GM23248 (cell line): Measurements from ENCODE around the gene GSTM4. TPM values are rescaled to one million over a fixed set of nuclear protein-coding genes. Genes with fewer than 3 reads are reported as not detected.
"Not testable (repeated sequence)": the region's sequence is repeated elsewhere in the genome, so short reads cannot be mapped to it uniquely, and the experiment has no call there.

Experiments
- DNase-seq: peaks from one replicate; pipeline ENCODE4 v3.0.0-alpha.2; 2015
- H2AFZ ChIP-seq: fragments of 200-600 bp; sonication (generic); 2 replicates; pipeline ENCODE4 v1.6.1; 2016; ENCODE audit warnings: antibody characterized with exemption
- H3F3A ChIP-seq: fragments of 200-600 bp; sonication (generic); 2 replicates; pipeline ENCODE4 v1.6.1; 2016; ENCODE audit warnings: mild to moderate bottlenecking, antibody characterized with exemption, mixed run types; ENCODE audit not compliant: insufficient read depth
- H3K27ac ChIP-seq: fragments of 200-600 bp; sonication (generic); 2 replicates; pipeline ENCODE4 v1.5.1; 2016; ENCODE audit warnings: mild to moderate bottlenecking
- H3K27me3 ChIP-seq: fragments of 200-600 bp; sonication (generic); replicated peaks from 2 replicates; pipeline ENCODE4 v1.6.1; 2016; ENCODE audit warnings: mild to moderate bottlenecking; ENCODE audit not compliant: insufficient read depth
- H3K36me3 ChIP-seq: fragments of 200-600 bp; sonication (generic); 2 replicates; pipeline ENCODE4 v1.6.1; 2016; ENCODE audit warnings: low read depth, mild to moderate bottlenecking
- H3K4me1 ChIP-seq: fragments of 200-600 bp; sonication (generic); 2 replicates; pipeline ENCODE4 v1.6.1; 2016; ENCODE audit warnings: mild to moderate bottlenecking; ENCODE audit not compliant: insufficient read depth
- H3K4me2 ChIP-seq: fragments of 200-600 bp; sonication (generic); one replicate; pipeline ENCODE4 v1.6.1; 2016; ENCODE audit warnings: mild to moderate bottlenecking; ENCODE audit not compliant: unreplicated experiment
- H3K4me3 ChIP-seq: fragments of 200-600 bp; sonication (generic); 2 replicates; pipeline ENCODE4 v1.5.1; 2016; ENCODE audit warnings: mild to moderate bottlenecking
- H3K79me2 ChIP-seq: fragments of 200-600 bp; sonication (generic); 2 replicates; pipeline ENCODE4 v1.6.1; 2016; ENCODE audit warnings: mild to moderate bottlenecking; ENCODE audit not compliant: insufficient read depth
- H3K9ac ChIP-seq: fragments of 200-600 bp; sonication (generic); 2 replicates; pipeline ENCODE4 v1.6.1; 2016; ENCODE audit warnings: mild to moderate bottlenecking
- H3K9me2 ChIP-seq: fragments of 200-600 bp; sonication (generic); 2 replicates; pipeline ENCODE4 v1.6.1; 2016; ENCODE audit warnings: mixed run types, mild to moderate bottlenecking, moderate library complexity; ENCODE audit not compliant: insufficient read depth
- H3K9me3 ChIP-seq: fragments of 200-600 bp; sonication (generic); one replicate; pipeline ENCODE4 v1.6.1; 2017; ENCODE audit warnings: low read depth
- H4K20me1 ChIP-seq: fragments of 200-600 bp; sonication (generic); 2 replicates; pipeline ENCODE4 v1.6.0; 2016; ENCODE audit not compliant: insufficient read depth
- EZH2 ChIP-seq: fragments of 200-600 bp; sonication (generic); IDR thresholded peaks from 2 replicates; pipeline ENCODE4 v1.6.1; 2018; ENCODE audit warnings: antibody characterized with exemption, mild to moderate bottlenecking; ENCODE audit not compliant: insufficient read depth, poor library complexity, severe bottlenecking
- EZH2phosphoT487 ChIP-seq: fragments of 200-600 bp; sonication (generic); IDR thresholded peaks from 2 replicates; pipeline ENCODE4 v1.6.1; 2018; ENCODE audit warnings: antibody characterized with exemption, moderate library complexity, mild to moderate bottlenecking, low read depth; ENCODE audit not compliant: insufficient read depth
- WGBS, 2 experiments: methylation state at CpG; one replicate each; pipeline ENCODE4 v1.1.6; 2015 to 2017; ENCODE audit warnings: low lambda C conversion rate in 2 of 2, low coverage in 1 of 2; ENCODE audit errors: missing lambda C conversion rate in 2 of 2; 5-methylcytosine and 5-hydroxymethylcytosine counted together
- in situ Hi-C: fragments of 300-500 bp; cut with MboI; formaldehyde crosslinking; loops from 2 replicates; pipeline ENCODE4 v1.15.0; 2020
- polyA plus RNA-seq: library from polyadenylated mRNA; unstranded; fragments of >200 nt; fragmentation: Nextera tagmentation; extraction: Ambion mirVana; gene quantifications from 2 replicates; pipeline ENCODE4 v1.2.1, GENCODE V29; 2016
- total RNA-seq: library from RNA; depleted of rRNA; stranded (reverse); fragments of >200 nt; shearing (Covaris generic); gene quantifications from 2 replicates; pipeline ENCODE4 v1.2.3, GENCODE V29; 2014

The GSTM4 gene
- total and polyA plus RNA-seq, 2 experiments from 2014 or later = 6.2 to 12.4 TPM

DNA sequence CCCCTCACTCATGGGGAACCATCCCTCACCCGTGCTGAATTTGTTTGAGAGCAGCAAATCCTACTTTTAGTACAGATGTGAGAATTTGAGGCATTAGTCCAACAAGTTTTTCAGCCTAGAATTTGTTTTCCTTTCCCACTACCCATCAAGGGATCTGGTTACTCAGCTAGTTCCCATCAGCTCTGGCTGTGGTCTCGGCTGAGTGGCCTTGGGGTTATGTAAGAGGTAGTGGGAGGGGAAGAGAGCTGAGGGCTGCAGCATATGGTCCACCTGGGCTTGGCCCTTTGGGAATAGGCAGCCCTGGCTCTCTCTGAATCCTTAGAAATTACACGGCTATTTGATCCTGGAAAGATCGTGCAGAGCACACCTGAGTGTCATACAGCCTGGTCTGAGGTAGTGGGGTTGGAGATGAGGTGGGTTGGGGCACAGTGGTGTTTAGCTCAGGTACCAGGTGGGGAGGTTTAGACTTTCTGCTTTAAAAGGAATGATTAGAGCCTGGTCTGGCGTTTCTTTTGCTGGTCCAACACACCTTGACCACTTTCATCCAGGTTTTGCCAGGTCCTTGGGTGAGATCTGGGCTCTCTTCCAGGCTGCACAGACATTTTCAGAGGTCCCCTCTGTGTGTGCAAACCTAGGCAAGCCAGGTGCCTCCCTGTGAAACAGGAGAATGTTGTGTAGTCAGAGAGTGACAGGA, 4.2 kb downstream of the GSTM4 start:
- Histone ChIP-seq H3K4me1 (peaks cover 10% of the 10 kb centered on the region; the same call in 1 of the 2 replicates), H3K27ac (no peak overlapping the region), H4K20me1 (no peaks in the 10 kb centered on the region), H3K9me3 (no peaks in the 10 kb centered on the region), H2AFZ (no peak overlapping the region), H3K4me3 (no peak overlapping the region), H3K79me2 (no peaks in the 10 kb centered on the region), H3F3A (no peaks in the 10 kb centered on the region), H3K9me2 (no peaks in the 10 kb centered on the region), H3K9ac (no peak overlapping the region), H3K36me3 (no peaks in the 10 kb centered on the region), H3K4me2 (no peak overlapping the region), H3K27me3 (no peaks in the 10 kb centered on the region)
- DNase-seq = no peak
- WGBS, 2 experiments = 60 to 64% methylated on average over 5 of the region's 5 CpGs
- in situ Hi-C loops = no loop called here
- TF ChIP-seq EZH2phosphoT487 = no peak
- TF ChIP-seq EZH2 = no peak

DNA sequence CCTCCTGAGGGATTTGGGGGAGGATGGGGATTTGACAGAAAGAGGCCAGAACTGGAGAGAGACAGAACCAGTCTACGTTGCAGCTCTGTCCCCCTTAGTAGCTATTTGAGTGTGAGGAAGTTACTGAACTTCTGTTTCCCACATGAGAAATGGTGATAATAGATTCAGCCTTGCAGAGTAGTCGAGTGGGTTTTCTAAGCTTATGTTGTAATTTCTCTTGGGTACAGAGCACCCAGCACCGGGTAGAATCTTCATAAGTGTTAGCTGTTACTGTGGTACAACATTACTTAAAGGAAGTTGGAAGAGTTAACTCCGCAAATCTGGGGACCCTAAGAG, 4.8 kb downstream of the GSTM4 start:
- H2AFZ ChIP-seq, H3K36me3 ChIP-seq, H3K27me3 ChIP-seq, H3K9ac ChIP-seq, H3K4me2 ChIP-seq, H3K9me3 ChIP-seq, H3K4me1 ChIP-seq, H3K79me2 ChIP-seq, H3K27ac ChIP-seq, H3F3A ChIP-seq, H3K9me2 ChIP-seq, in situ Hi-C loops, DNase-seq, H3K4me3 ChIP-seq, H4K20me1 ChIP-seq: not testable (repeated sequence)
- 60 to 70% methylated on average over 3 to 4 of the region's 4 CpGs for WGBS, 2 experiments

DNA sequence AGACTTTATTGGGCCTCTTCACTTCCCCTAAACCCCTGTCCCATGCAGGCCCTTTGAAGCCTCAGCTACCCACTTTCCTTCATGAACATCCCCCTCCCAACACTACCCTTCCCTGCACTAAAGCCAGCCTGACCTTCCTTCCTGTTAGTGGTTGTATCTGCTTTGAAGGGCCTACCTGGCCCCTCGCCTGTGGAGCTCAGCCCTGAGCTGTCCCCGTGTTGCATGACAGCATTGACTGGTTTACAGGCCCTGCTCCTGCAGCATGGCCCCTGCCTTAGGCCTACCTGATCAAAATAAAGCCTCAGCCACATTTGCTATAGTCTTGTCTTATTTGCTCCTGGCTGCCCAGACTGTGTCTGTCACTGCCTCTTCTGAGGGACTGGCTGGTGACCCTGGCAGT, 5.5 kb downstream of the GSTM4 start:
- no peak overlapping the region for H3K4me2 ChIP-seq
- H3K27ac ChIP-seq = no peak overlapping the region
- H3K27me3 ChIP-seq = no peaks in the 10 kb centered on the region
- no peak overlapping the region for H3K9ac ChIP-seq
- H4K20me1 ChIP-seq = no peaks in the 10 kb centered on the region
- no peak for DNase-seq
- TF ChIP-seq EZH2phosphoT487 = no peak
- no peak for TF ChIP-seq EZH2
- 64 to 67% methylated on average over 2 of the region's 2 CpGs for WGBS, 2 experiments
- no peaks in the 10 kb centered on the region for H3K9me2 ChIP-seq
- H3K4me3 ChIP-seq = no peak overlapping the region
- H3K79me2 ChIP-seq = no peaks in the 10 kb centered on the region
- H3K36me3 ChIP-seq = no peaks in the 10 kb centered on the region
- H3K9me3 ChIP-seq = no peaks in the 10 kb centered on the region
- H3K4me1 ChIP-seq = peaks cover 5% of the 10 kb centered on the region; the same call in 1 of the 2 replicates
- H2AFZ ChIP-seq = no peak overlapping the region
- no peaks in the 10 kb centered on the region for H3F3A ChIP-seq
- in situ Hi-C loops = no loop called here

DNA sequence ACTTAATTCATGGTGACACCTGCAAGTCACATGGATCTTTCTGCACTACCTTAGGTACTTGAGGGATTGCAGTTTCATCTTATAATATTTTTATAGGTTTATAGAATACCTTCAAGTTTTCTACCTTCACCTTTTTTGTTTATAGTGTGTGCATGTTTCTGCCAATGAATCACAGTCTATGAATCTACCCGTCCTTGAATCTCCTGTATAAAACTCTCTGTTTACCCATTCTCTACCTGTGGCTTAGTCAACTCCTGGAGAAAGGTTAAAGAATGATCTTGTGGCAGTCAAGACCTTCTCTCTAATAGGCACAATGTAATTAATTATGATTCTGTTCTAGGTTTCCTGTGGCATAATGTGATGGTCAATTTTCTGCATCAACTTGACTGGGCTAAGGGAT, 8.8 kb downstream of the GSTM4 start:
- Histone ChIP-seq H3K27me3 (no peaks in the 10 kb centered on the region), H4K20me1 (no peaks in the 10 kb centered on the region), H3F3A (no peaks in the 10 kb centered on the region), H2AFZ (no peak overlapping the region), H3K27ac (no peak overlapping the region), H3K36me3 (no peaks in the 10 kb centered on the region), H3K4me2 (no peak overlapping the region), H3K4me3 (no peak overlapping the region), H3K9me2 (no peaks in the 10 kb centered on the region), H3K79me2 (no peaks in the 10 kb centered on the region), H3K9ac (no peak overlapping the region), H3K9me3 (no peaks in the 10 kb centered on the region), H3K4me1 (peaks cover 10% of the 10 kb centered on the region; the same call in 1 of the 2 replicates)
- in situ Hi-C loops = no loop called here
- WGBS, 2 experiments = 87 to 91% methylated on average over 1 of the region's 1 CpG
- no peak for TF ChIP-seq EZH2phosphoT487
- no peak for TF ChIP-seq EZH2
- no peak for DNase-seq
